ENCODE measurements around the gene SNRNP35. TPM values are rescaled to one million over a fixed set of nuclear protein-coding genes. Genes with fewer than 3 reads are reported as not detected.
"Not testable (repeated sequence)": the region's sequence is repeated elsewhere in the genome, so short reads cannot be mapped to it uniquely, and the experiment has no call there.

Gene SNRNP35
- total and polyA plus RNA-seq, 5 experiments from 2014 or later: 16.8 to 48.8 (median 27.0) TPM

DNA sequence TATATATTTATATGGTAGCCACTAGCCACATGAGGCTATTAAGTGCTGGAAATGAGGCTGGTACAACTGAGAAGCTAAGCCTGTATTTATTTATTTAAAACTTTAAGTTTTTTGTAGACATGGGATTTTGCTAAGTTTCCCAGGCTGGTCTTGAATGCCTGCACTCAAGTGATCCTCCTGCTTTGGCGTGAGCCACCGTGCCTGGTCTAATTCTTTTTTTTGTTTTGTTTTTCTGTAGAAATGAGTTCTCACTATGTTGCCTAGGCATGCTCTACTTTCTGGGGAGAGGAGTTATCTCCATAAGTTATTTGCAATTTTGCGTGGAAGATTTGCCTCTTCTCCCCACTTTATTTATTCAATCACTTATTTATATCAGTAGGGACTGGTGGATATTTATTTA lies 4.8 kb upstream of the SNRNP35 start:
- DNase-seq: peak in 5 of 10 donors; percentile 26 to 74 (median 72)
- Mint-ChIP-seq H3K4me3 (no peak overlapping the region), H3K36me3 (peaks cover 0 to 4% (median 1%) of the 10 kb centered on the region in 3 donors), H3K27ac (no peak overlapping the region), H3K9me3 (peaks cover 0 to 2% (median 0%) of the 10 kb centered on the region in 9 donors), H3K27me3 (no peaks in the 10 kb centered on the region), H3K4me1 (peaks cover 6 to 19% (median 12%) of the 10 kb centered on the region in 4 donors)
- POLR2A ChIA-PET: interaction anchor here (1.0 kb wide), 1 partner anchor 13 kb away, joined by 10 read pairs; no protein-coding TSS in a partner anchor
- ATAC-seq: peak in 1 of 2 donors; percentile 21

DNA sequence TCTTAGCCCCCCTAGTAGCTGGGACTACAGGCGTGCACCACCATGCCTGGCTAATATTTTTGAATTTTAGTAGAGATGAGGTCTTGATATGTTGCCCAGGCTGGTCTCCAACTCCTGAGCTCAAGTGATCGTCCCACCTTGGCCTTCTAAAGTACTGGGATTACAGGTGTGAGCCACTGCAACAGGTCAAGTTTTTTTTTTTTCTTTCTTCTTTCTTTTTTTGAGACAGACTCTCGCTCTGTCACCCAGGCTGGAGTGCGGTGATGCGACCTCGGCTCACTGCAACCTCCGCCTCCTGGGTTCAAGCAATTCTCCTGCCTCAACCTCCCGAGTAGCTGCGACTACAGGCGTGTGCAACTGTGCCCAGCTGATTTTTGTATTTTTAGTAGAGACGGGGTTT lies 5.2 kb downstream of the SNRNP35 start:
- POLR2A ChIA-PET: interaction anchor here (0.7 kb wide), 2 partner anchors 26 to 488 kb away, joined by 3 to 4 read pairs; partner anchors contain the start of gene OGFOD2
- H3K27me3 Mint-ChIP-seq, ATAC-seq, H3K4me3 Mint-ChIP-seq, H3K9me3 Mint-ChIP-seq, DNase-seq: not testable (repeated sequence)
- H3K36me3 Mint-ChIP-seq: peaks cover 0 to 73% (median 14%) of the 10 kb centered on the region in 3 donors
- peak overlapping the region in 1 of 10 donors; percentile 43 for H3K27ac Mint-ChIP-seq
- H3K4me1 Mint-ChIP-seq: peaks cover 25 to 50% (median 35%) of the 10 kb centered on the region in 4 donors

DNA sequence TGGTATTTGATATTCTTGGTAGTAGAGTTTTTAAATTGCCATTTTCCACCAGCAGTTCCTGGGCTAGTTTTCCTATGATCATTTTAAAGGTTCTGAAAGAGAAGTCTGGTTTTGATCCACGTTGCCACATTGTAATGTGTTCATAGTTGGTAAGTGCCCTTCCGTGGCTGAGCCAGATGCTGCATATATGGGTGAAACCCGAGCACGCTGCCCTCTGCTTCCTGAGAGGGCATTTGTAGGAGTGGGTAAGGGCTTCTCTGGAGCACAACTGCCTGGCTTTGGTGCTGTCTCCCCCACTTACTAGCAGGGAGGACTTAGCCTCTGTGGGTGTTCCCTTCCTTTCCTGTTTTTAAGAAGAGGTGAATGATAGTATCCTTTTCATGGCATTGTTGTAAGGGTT lies 7.1 kb downstream of the SNRNP35 start:
- H3K4me1 Mint-ChIP-seq: peaks cover 16 to 34% (median 26%) of the 10 kb centered on the region in 4 donors
- H3K27me3 Mint-ChIP-seq: no peaks in the 10 kb centered on the region
- POLR2A ChIA-PET: interaction anchor here (0.6 kb wide), 1 partner anchor 102 kb away, joined by 4 read pairs; no protein-coding TSS in a partner anchor
- no peak overlapping the region for H3K4me3 Mint-ChIP-seq
- no peaks in the 10 kb centered on the region for H3K9me3 Mint-ChIP-seq
- DNase-seq (no peak), ATAC-seq (no peak)
- H3K36me3 Mint-ChIP-seq: peaks cover 0 to 72% (median 14%) of the 10 kb centered on the region in 3 donors
- H3K27ac Mint-ChIP-seq: peak overlapping the region in 1 of 10 donors; percentile 13

DNA sequence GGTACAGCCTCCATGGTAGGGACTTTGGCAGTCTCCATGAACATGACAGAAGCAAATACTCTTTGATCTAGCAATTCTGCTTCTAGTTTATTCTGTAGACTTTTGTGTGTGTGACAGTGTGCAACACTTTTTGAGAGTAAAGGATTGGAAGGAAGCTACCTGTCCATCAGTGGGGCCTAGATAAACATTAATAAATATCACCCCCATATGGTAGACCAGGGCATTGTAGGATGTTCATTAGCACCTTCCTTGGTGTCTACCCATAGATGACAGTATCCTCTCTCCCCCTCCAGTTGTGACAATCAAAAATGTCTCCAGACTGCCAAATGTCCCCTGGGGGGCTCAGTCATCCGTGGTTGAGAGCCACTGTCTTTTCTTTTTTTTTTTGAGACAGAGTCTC lies 10.8 kb downstream of the SNRNP35 start:
- Mint-ChIP-seq H3K27me3 (no peaks in the 10 kb centered on the region), H3K27ac (peak overlapping the region in 2 of 10 donors; percentile 34 to 58)
- no peak for DNase-seq

DNA sequence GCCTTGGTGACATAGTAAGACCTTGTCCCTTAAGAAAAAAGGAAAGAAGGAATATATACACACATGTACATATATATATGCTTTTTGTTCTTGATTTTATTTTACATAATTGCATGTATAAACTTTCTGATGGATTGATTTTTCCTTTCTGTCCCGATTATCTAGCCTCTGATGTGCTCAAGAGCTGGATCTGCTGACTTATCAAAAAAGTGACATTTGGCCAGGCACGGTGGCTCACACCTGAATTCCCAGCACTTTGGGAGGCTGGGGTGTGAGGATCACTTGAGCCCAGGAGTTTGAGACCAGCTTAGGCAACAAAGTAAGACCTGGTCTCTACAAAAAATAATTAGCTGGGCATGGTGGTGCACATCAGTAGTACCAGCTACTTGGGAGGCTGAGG lies 12.0 kb downstream of the SNRNP35 start:
- Mint-ChIP-seq H3K4me1 (peaks cover 4 to 27% (median 18%) of the 10 kb centered on the region in 4 donors), H3K27ac (peak overlapping the region in 1 of 10 donors; percentile 29), H3K36me3 (peaks cover 0 to 55% (median 10%) of the 10 kb centered on the region in 3 donors), H3K27me3 (no peaks in the 10 kb centered on the region), H3K9me3 (no peaks in the 10 kb centered on the region), H3K4me3 (no peak overlapping the region)
- no peak for DNase-seq
- ATAC-seq: no peak
- POLR2A ChIA-PET: interaction anchor here (0.6 kb wide), 1 partner anchor 533 kb away, joined by 3 read pairs; no protein-coding TSS in a partner anchor

More for the DNA sequence above, 10.8 kb downstream of the SNRNP35 start:
- peaks cover 0 to 18% (median 14%) of the 10 kb centered on the region in 4 donors for H3K4me1 Mint-ChIP-seq
- H3K9me3 Mint-ChIP-seq: no peaks in the 10 kb centered on the region
- ATAC-seq: peak; percentile 42 to 65
- no peak overlapping the region for H3K4me3 Mint-ChIP-seq
- POLR2A ChIA-PET: interaction anchor here (2.1 kb wide), 1 partner anchor 10 kb away, joined by 6 read pairs; the partner anchor contains the start of gene SNRNP35
- H3K36me3 Mint-ChIP-seq: peaks cover 0 to 63% (median 14%) of the 10 kb centered on the region in 3 donors

DNA sequence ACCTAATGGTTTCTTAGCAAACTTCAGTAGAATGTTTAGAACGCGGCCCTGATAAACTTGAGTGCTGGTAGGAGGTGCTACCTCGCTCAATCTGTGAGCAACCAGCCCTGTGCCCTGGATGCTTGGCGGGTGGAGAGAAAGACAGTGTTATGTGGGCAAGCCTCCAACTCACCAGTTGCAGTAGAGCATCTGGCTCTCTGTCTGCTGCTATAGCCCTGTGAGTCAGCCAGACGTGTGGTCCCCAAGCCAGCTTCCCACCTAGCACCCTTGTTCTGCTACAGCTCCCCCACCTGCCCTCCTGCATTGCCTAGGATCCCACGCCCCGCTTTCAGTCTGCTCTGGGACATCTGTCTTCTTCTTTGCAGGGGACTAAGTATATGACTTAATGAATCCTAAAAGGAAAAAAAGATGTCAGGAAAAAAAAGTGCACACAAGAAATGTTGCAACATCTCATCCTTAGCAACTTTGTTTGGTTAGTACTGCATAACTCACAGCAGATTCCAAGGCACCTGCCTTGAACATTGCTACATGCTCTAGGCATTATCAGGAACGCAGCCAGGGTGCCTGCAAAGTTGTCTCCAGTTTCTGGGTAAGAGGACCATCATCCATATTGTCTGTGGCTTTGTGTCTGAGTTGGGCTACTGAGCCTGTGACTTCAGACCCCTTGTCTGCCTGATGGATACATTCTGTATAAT lies 13.6 kb downstream of the SNRNP35 start:
- no peak overlapping the region for H3K4me3 Mint-ChIP-seq
- no peaks in the 10 kb centered on the region for H3K27me3 Mint-ChIP-seq

DNA sequence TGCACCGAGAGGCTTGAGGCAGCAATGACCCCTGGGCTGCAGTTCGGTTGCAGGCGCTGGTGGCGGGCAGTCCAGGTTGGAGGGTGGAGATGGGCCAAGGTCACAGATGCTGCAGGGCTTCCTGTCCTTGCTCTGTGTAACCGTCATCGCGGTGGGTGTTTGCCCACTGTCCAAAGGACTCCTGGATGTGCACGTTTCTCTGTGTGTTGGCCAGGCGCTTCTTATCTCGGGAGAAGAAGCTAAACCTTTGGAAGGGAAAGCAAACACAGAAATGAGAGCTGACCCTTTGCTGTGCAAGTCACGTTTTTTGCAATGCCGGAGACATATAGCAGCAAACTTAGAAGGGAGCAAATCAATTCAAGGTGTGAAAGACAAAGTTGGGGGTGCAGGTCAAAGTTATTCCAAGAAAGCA lies 14.5 kb downstream of the SNRNP35 start:
- Mint-ChIP-seq H3K4me1 (peaks cover 16 to 28% (median 25%) of the 10 kb centered on the region in 4 donors), H3K9me3 (no peaks in the 10 kb centered on the region), H3K4me3 (no peak overlapping the region), H3K36me3 (peaks cover 0 to 33% (median 0%) of the 10 kb centered on the region in 3 donors), H3K27me3 (no peaks in the 10 kb centered on the region), H3K27ac (peak overlapping the region in 3 of 10 donors; percentile 16 to 61 (median 35))
- POLR2A ChIA-PET: interaction anchor here (1.0 kb wide), 1 partner anchor 9 kb away, joined by 4 read pairs; no protein-coding TSS in a partner anchor
- no peak for ATAC-seq
- DNase-seq: no peak

More for the DNA sequence above, 13.6 kb downstream of the SNRNP35 start:
- DNase-seq: no peak
- no peaks in the 10 kb centered on the region for H3K9me3 Mint-ChIP-seq
- POLR2A ChIA-PET: interaction anchor here (0.6 kb wide), 1 partner anchor 10 kb away, joined by 3 read pairs; no protein-coding TSS in a partner anchor
- H3K4me1 Mint-ChIP-seq: peaks cover 14 to 23% (median 19%) of the 10 kb centered on the region in 4 donors
- H3K36me3 Mint-ChIP-seq: peaks cover 0 to 40% (median 0%) of the 10 kb centered on the region in 3 donors
- no peak for ATAC-seq
- H3K27ac Mint-ChIP-seq: peak overlapping the region in 6 of 10 donors; percentile 18 to 61 (median 40)

DNA sequence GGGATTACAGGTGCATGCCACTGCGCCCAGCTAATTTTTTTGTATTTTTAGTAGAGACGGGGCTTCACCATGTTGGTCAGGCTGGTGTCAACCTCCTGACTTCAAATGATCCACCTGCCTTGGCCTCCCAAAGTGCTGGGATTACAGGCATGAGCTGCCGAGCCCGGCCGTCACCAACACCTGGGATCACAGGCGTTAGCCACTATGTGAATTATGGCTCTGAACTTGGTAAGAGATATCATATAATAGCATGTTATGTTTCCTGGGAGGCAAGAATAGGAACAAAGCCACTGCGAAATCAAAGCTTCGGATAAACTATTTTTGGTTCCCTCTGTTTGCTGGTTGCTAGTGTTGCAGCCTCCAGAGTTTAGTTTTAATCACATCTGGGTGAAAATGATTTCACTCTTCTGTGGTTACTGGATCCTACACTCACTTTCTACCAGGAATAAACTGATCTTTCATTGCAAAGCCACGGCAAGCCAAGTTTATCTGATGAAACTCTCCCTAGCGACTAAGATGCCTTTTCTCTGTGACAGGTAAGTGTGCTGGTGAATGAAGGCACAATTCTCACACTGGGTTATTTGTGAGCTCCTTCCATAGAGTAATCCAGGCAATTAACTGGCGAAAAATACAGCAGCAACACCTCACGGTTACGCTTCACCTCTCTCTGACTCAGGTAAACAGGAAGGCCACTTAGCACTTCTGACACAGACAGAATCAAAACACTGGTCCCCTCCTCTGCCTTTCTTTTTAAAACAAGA lies 16.7 kb downstream of the SNRNP35 start:
- POLR2A ChIA-PET: interaction anchor here (0.6 to 2.1 kb wide), 6 partner anchors 13 to 1674 kb away, joined by 3 to 17 read pairs (median 4); partner anchors contain the start of gene SNRNP35
- no peaks in the 10 kb centered on the region for H3K9me3 Mint-ChIP-seq
- peak overlapping the region; percentile 82 to 98 (median 91) for H3K27ac Mint-ChIP-seq
- H3K4me3 Mint-ChIP-seq: peak overlapping the region in 8 of 10 donors; percentile 51 to 84 (median 68)
- peaks cover 16 to 34% (median 25%) of the 10 kb centered on the region in 4 donors for H3K4me1 Mint-ChIP-seq
- peak in 2 of 10 donors; percentile 34 to 44 for DNase-seq
- peak; percentile 80 to 89 for ATAC-seq
- H3K27me3 Mint-ChIP-seq: no peaks in the 10 kb centered on the region
- H3K36me3 Mint-ChIP-seq: peaks cover 0 to 23% (median 0%) of the 10 kb centered on the region in 3 donors

DNA sequence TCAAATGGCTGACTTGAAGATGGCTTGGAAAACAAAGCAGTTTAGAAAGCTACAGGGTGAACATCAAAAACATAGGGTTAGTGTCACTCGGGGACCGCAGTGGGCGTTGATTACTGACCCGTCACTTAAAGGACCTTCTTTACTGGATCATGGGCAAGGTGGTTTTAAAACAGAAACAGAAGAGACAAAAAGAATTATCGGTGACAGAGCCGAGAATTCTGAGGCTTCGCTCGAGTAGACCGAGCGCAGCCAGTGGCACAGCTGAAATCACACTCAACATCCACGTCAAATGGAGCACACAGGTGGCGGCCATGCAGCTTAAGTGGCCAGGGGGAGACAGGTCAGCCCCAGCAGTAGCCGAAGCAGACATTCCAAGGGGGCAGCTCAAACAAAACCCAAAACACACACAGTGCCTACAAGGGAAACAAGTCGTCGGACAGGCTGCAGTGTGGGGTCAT lies 17.3 kb downstream of the SNRNP35 start:
- peak overlapping the region; percentile 82 to 98 (median 91) for H3K27ac Mint-ChIP-seq
- ATAC-seq (peak in 1 of 2 donors; percentile 15), DNase-seq (no peak)
- POLR2A ChIA-PET: interaction anchor here (0.6 to 2.1 kb wide), 5 partner anchors 14 to 1675 kb away, joined by 3 to 17 read pairs (median 4); partner anchors contain the start of gene SNRNP35
- H3K36me3 Mint-ChIP-seq: peaks cover 0 to 20% (median 0%) of the 10 kb centered on the region in 3 donors
- H3K27me3 Mint-ChIP-seq: no peaks in the 10 kb centered on the region
- H3K4me3 Mint-ChIP-seq: peak overlapping the region in 8 of 10 donors; percentile 51 to 84 (median 68)
- H3K4me1 Mint-ChIP-seq: peaks cover 16 to 38% (median 25%) of the 10 kb centered on the region in 4 donors
- H3K9me3 Mint-ChIP-seq: no peaks in the 10 kb centered on the region

DNA sequence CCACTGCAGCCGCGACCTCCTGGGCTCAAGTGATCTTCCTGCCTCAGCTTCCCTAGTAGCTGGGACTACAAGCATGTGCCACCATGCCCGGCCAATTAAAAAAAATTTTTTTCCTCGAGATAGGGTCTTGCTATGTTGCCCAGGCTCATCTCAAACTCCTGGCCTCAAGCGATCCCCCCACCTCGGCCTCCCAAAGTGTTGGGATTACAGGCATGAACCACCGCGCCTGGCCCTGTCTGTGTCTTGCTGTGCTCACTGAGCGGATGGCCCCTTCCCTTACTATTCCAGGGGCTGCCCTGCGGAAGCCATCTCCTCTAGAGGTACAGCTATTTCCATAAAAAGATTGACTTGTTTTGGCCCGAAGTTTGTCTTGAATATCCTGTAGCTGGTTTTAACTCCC lies 20.1 kb downstream of the SNRNP35 start:
- H3K36me3 Mint-ChIP-seq: peaks cover 0 to 2% (median 0%) of the 10 kb centered on the region in 3 donors
- ATAC-seq: no peak
- no peaks in the 10 kb centered on the region for H3K27me3 Mint-ChIP-seq

DNA sequence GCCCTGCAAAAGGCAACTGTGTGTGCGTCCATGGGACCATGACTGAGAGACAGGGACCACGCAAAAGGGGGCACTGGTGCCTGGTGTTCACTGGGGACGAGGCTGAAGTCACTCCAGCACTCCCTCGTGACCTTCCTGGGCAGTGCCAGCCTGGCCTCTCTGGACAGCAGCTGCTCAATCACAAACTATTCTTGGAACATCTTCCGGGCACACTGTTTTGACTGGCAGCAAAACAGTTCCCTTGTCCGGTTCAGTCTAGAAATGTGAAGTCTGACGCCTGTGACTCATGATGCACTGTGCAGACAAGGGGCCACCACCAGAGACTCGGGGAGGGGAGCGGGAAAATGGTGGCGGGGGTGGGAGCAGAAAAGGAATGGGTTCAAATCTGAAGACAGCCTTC lies 20.8 kb downstream of the SNRNP35 start:
- Mint-ChIP-seq H3K9me3 (no peaks in the 10 kb centered on the region), H3K4me3 (no peak overlapping the region), H3K36me3 (peaks cover 0 to 2% (median 0%) of the 10 kb centered on the region in 3 donors), H3K27ac (peak overlapping the region in 3 of 10 donors; percentile 24 to 76 (median 40)), H3K27me3 (no peaks in the 10 kb centered on the region), H3K4me1 (peaks cover 18 to 54% (median 30%) of the 10 kb centered on the region in 4 donors)
- ATAC-seq: no peak
- POLR2A ChIA-PET: no interaction called here
- no peak for DNase-seq

More for the DNA sequence above, 20.1 kb downstream of the SNRNP35 start:
- no peaks in the 10 kb centered on the region for H3K9me3 Mint-ChIP-seq
- peak overlapping the region in 3 of 10 donors; percentile 25 to 49 (median 27) for H3K27ac Mint-ChIP-seq
- no peak overlapping the region for H3K4me3 Mint-ChIP-seq
- peaks cover 16 to 47% (median 26%) of the 10 kb centered on the region in 4 donors for H3K4me1 Mint-ChIP-seq
- DNase-seq: no peak
- POLR2A ChIA-PET: interaction anchor here (0.6 kb wide), 1 partner anchor 124 kb away, joined by 3 read pairs; no protein-coding TSS in a partner anchor

All from naive thymus-derived CD8-positive, alpha-beta T cell (primary cell).